BLaER1 treated with 17β-estradiol and CSF1 and Interleukin-3, amounts not matched to agents 10 nM and 100 nM (cell line): Measurements from ENCODE around the gene BICDL2.

ENCODE experiments used
- H3K27ac ChIP-seq, 11 experiments: shearing (Covaris generic); formaldehyde crosslinking; 2 replicates each; pipeline ENCODE4 v1.8.1; 2022
- H3K27me3 ChIP-seq, 11 experiments: shearing (Covaris generic); formaldehyde crosslinking; 2 replicates each; pipeline ENCODE4 v1.8.1; 2022
- H3K36me3 ChIP-seq, 11 experiments: shearing (Covaris generic); formaldehyde crosslinking; 2 replicates each; pipeline ENCODE4 v1.8.1; 2022
- H3K4me1 ChIP-seq, 10 experiments: shearing (Covaris generic); formaldehyde crosslinking; 2 replicates each; pipeline ENCODE4 v1.8.1; 2022
- H3K4me2 ChIP-seq, 11 experiments: shearing (Covaris generic); formaldehyde crosslinking; 2 replicates each; pipeline ENCODE4 v1.8.1; 2022
- H3K4me3 ChIP-seq, 10 experiments: shearing (Covaris generic); formaldehyde crosslinking; 2 replicates each; pipeline ENCODE4 v1.8.1; 2022
- H3K9ac ChIP-seq, 11 experiments: shearing (Covaris generic); formaldehyde crosslinking; 2 replicates each; pipeline ENCODE4 v1.8.1; 2022
- H3K9me3 ChIP-seq, 11 experiments: shearing (Covaris generic); formaldehyde crosslinking; replicated peaks in 1 of 11; 2 replicates each; pipeline ENCODE4 v1.8.1; 2022
- H4K20me1 ChIP-seq, 11 experiments: shearing (Covaris generic); formaldehyde crosslinking; 2 replicates each; pipeline ENCODE4 v1.8.1; 2022
- Cebpa-rat ChIP-seq, 11 experiments: shearing (Covaris generic); IDR thresholded peaks; 2 replicates each; pipeline ENCODE4 v1.8.1; 2022

Gene BICDL2

DNA sequence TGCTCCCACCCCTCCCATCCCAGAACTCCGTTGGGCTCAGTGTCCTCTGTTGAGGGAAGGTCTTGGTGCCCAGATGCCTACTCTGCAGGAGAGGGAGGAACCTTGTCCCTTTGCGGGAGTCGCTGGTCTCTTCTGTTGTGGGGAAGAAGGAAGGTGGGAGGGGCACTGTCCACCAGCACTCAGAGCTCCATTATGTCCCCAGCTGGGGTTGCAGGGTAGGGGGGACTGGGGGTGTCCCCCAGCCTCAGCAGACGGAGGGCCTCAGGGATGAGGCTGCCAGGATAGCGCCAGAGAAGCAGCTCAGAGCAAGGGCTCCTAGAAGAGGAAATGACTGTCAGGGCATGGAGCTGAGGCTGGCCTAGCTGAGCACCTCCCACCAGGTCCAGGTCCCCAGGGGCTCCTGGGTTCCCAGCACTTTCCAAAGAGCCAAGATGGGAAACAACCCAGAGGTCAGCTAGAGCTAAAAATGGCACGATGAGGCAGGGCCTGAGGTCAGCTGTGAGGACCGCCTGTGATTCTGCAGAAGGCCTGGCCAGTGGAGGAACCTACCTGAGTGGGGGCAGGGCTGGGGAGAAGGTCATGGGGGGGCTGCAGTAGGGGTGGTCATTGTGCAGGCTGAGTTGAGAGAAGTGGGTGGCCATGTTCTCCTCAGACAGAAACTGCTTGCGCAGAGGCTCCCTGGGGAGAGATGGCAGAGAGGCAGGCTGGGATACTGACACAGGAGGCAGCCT is 13.9 kb downstream of the BICDL2 start:
- Histone ChIP-seq H3K9me3 (no peaks in the 10 kb centered on the region), H3K27me3 (peaks cover 4 to 34% (median 24%) of the 10 kb centered on the region in 11 experiments; a peak in 15 of 22 replicates), H3K4me1 (peaks cover 52 to 79% (median 70%) of the 10 kb centered on the region in 10 experiments), H3K4me3 (peak overlapping the region; percentile 66 to 82 (median 74)), H3K9ac (peak overlapping the region; percentile 91 to 99 (median 94); a peak in 20 of 22 replicates), H4K20me1 (peaks cover 0 to 71% (median 67%) of the 10 kb centered on the region in 11 experiments; a peak in 20 of 22 replicates), H3K27ac (peak overlapping the region in 10 of 11 experiments; percentile 91 to 98 (median 96); a peak in 15 of 22 replicates), H3K4me2 (peak overlapping the region; percentile 95 to 100 (median 99)), H3K36me3 (peaks cover 20 to 28% (median 23%) of the 10 kb centered on the region in 11 experiments)
- no peak for TF ChIP-seq Cebpa-rat (IDR thresholded peaks at IDR 0.05)

DNA sequence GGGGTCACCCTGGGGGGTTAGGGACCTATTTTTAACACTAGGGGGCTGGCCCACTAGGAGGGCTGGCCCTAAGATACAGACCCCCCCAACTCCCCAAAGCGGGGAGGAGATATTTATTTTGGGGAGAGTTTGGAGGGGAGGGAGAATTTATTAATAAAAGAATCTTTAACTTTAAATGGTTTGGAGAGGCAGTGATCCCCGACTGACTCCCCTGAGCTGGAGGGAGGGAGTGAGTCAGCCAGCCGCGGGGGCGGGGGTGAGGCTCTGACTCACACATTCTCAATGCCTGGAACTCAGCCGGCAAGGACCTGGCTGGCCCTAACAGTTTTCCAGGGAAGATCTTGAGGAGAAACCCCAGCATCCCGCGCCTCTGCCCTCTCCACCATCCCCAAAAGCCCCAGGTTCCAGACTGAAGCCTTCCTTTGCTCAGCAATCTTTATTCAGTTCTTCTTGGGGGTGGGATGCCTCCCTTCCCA is 14.5 kb downstream of the BICDL2 start:
- H3K4me3 ChIP-seq = peak overlapping the region in 6 of 10 experiments; percentile 58 to 82 (median 75); a peak in 14 of 20 replicates
- H3K27ac ChIP-seq = peak overlapping the region in 10 of 11 experiments; percentile 10 to 98 (median 57); a peak in 14 of 22 replicates
- peak overlapping the region in 10 of 11 experiments; percentile 72 to 99 (median 93); a peak in 17 of 22 replicates for H3K9ac ChIP-seq
- TF ChIP-seq Cebpa-rat (IDR thresholded peaks at IDR 0.05) = no peak
- peak overlapping the region; percentile 95 to 100 (median 99) for H3K4me2 ChIP-seq
- no peaks in the 10 kb centered on the region for H3K9me3 ChIP-seq
- peaks cover 4 to 36% (median 28%) of the 10 kb centered on the region in 11 experiments; a peak in 15 of 22 replicates for H3K27me3 ChIP-seq
- H3K4me1 ChIP-seq = peaks cover 49 to 74% (median 64%) of the 10 kb centered on the region in 10 experiments
- H4K20me1 ChIP-seq = peaks cover 0 to 65% (median 61%) of the 10 kb centered on the region in 11 experiments; a peak in 20 of 22 replicates
- H3K36me3 ChIP-seq = peaks cover 18 to 24% (median 20%) of the 10 kb centered on the region in 11 experiments

DNA sequence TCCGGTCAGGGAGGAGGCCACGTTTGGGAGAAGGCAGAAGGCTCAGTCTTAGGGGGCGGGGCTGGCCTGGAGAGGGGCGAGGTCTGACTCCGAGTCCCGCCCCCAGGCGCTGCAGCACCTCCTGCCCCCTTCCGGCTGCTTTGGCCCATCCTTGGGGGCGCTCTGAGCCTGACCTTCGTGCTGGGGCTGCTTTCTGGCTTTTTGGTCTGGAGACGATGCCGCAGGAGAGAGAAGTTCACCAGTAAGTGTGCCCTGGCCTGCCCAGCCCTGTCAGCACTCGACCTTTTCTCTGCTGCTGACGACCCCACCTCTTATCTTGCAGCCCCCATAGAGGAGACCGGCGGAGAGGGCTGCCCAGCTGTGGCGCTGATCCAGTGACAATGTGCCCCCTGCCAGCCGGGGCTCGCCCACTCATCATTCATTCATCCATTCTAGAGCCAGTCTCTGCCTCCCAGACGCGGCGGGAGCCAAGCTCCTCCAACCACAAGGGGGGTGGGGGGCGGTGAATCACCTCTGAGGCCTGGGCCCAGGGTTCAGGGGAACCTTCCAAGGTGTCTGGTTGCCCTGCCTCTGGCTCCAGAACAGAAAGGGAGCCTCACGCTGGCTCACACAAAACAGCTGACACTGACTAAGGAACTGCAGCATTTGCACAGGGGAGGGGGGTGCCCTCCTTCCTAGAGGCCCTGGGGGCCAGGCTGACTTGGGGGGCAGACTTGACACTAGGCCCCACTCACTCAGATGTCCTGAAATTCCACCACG is 15.1 kb downstream of the BICDL2 start:
- peaks cover 0 to 59% (median 55%) of the 10 kb centered on the region in 11 experiments; a peak in 19 of 22 replicates for H4K20me1 ChIP-seq
- peak overlapping the region; percentile 95 to 100 (median 99) for H3K4me2 ChIP-seq
- no peaks in the 10 kb centered on the region for H3K9me3 ChIP-seq
- H3K27me3 ChIP-seq = peaks cover 4 to 40% (median 33%) of the 10 kb centered on the region in 11 experiments; a peak in 15 of 22 replicates
- H3K36me3 ChIP-seq = peaks cover 12 to 18% (median 13%) of the 10 kb centered on the region in 11 experiments
- no peak for TF ChIP-seq Cebpa-rat (IDR thresholded peaks at IDR 0.05)
- peaks cover 49 to 68% (median 63%) of the 10 kb centered on the region in 10 experiments for H3K4me1 ChIP-seq
- H3K9ac ChIP-seq = peak overlapping the region in 10 of 11 experiments; percentile 72 to 99 (median 82); a peak in 21 of 22 replicates
- H3K4me3 ChIP-seq = peak overlapping the region; percentile 58 to 82 (median 72); a peak in 19 of 20 replicates
- peak overlapping the region in 10 of 11 experiments; percentile 10 to 96 (median 40); a peak in 15 of 22 replicates for H3K27ac ChIP-seq

DNA sequence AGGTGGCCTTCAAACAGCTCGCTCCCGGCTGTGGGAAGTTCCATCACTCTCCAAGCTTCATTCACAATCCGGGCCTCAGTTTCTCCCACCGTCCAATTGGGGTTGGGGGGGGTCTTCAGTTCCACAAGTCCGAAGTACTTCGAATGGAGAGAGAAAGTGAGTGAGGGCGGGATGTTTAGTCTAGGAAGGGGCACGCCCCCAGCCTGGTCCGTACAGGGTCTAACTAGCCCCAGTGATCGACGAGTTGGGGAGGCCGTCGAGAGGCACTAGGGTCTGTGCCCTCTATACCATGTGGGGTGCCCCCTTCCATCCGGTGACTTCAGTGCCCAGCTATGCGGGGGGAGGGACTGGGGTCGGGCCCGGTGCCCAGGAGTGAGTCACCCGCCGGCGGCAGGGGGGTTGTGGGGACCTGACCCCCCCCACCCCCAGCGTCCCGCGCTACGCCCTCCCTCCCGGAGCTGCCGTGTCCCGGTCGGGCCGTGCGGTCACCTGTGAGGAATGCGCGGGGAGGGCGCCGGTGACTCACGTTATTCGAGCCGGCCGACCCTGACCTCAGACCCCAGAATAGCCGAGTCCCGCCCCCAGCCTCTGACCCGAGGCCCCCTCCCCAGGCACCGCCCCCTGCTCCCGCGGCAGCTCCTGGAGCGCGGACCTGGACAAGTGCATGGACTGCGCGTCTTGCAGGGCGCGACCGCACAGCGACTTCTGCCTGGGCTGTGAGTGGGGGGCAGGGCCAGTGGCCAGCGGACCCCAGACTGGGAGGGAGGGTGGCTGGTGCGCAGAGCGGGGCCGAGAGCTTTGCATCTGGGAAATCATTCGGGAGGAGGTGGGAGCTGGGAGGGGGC is 15.9 kb downstream of the BICDL2 start:
- H4K20me1 ChIP-seq = peaks cover 0 to 51% (median 47%) of the 10 kb centered on the region in 11 experiments; a peak in 19 of 22 replicates
- peak overlapping the region in 10 of 11 experiments; percentile 28 to 96 (median 67); a peak in 18 of 22 replicates for H3K27ac ChIP-seq
- H3K9ac ChIP-seq = peak overlapping the region; percentile 33 to 96 (median 81); a peak in 21 of 22 replicates
- peaks cover 4 to 40% (median 33%) of the 10 kb centered on the region in 11 experiments; a peak in 15 of 22 replicates for H3K27me3 ChIP-seq
- peaks cover 4 to 10% (median 5%) of the 10 kb centered on the region in 11 experiments; a peak in 21 of 22 replicates for H3K36me3 ChIP-seq
- H3K4me2 ChIP-seq = peak overlapping the region; percentile 95 to 100 (median 99)
- no peaks in the 10 kb centered on the region for H3K9me3 ChIP-seq
- H3K4me1 ChIP-seq = peaks cover 49 to 68% (median 63%) of the 10 kb centered on the region in 10 experiments
- peak overlapping the region; percentile 58 to 82 (median 72) for H3K4me3 ChIP-seq
- no peak for TF ChIP-seq Cebpa-rat (IDR thresholded peaks at IDR 0.05)

DNA sequence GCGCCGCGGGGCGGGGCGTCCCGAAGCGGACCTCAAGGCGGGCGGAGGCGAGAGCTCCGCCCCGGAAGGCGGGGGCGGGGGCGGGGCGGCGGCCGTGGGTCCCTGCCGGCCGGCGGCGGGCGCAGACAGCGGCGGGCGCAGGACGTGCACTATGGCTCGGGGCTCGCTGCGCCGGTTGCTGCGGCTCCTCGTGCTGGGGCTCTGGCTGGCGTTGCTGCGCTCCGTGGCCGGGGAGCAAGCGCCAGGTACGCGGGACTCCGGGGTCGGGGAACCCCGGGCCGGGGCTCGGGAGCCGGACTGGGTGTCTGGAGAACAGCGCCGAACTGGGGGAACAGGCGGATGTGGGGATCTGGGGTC is 16.5 kb downstream of the BICDL2 start, which contains the start of gene TNFRSF12A:
Gene TNFRSF12A, plus strand, starts transcription at position 122 of the 357 bp plus-strand sequence. Its CDS starts 30 bp downstream, at position 152.
- peaks cover 44 to 62% (median 59%) of the 10 kb centered on the region in 10 experiments for H3K4me1 ChIP-seq
- H3K9me3 ChIP-seq = no peaks in the 10 kb centered on the region
- peak within 1 kb of the TSS; percentile 58 to 82 (median 72) for H3K4me3 ChIP-seq
- peak within 1 kb of the TSS; percentile 33 to 96 (median 81); a peak in 21 of 22 replicates for H3K9ac ChIP-seq
- peaks cover 4 to 44% (median 34%) of the 10 kb centered on the region in 11 experiments; a peak in 15 of 22 replicates for H3K27me3 ChIP-seq
- peak within 1 kb of the TSS; percentile 95 to 100 (median 99) for H3K4me2 ChIP-seq
- H3K36me3 ChIP-seq = peaks cover 0 to 3% (median 0%) of the 10 kb centered on the region in 11 experiments; a peak in 4 of 22 replicates
- H3K27ac ChIP-seq = peak within 1 kb of the TSS in 10 of 11 experiments; percentile 28 to 96 (median 67); a peak in 18 of 22 replicates
- TF ChIP-seq Cebpa-rat (IDR thresholded peaks at IDR 0.05) = no peak
- peaks cover 0 to 45% (median 41%) of the 10 kb centered on the region in 11 experiments; a peak in 19 of 22 replicates for H4K20me1 ChIP-seq

DNA sequence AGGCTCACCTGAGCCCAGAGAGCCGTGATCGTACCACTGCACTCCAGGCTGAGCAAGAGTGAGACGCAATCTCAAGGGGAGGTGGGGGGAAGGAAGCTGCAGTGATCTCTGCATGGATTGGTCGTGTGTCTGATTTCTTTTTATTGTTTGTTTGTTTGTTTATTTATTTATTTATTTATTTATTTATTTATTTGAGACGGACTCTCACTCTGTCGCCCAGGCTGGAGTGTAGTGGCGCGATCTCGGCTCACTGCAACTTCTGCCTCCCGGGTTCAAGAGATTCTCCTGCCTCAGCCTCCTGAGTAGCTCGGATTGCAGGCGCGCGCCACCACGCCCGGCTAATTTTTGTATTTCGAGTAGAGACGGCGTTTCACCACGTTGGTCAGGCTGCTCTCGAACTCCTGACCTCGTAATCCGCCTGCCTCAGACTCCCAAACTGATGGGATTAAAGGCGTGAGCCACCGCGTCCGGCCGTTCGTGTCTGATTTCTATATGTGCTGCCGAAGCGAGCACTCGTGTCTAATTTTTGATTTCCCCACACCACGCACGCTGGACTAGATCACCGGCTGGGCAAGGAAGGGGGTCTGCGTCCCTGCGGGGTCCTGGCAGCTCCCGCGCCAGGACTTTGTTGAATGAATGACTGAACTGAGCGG is 17.0 kb downstream of the BICDL2 start:
- H4K20me1 ChIP-seq = peaks cover 0 to 40% (median 35%) of the 10 kb centered on the region in 11 experiments; a peak in 19 of 22 replicates
- no peaks in the 10 kb centered on the region for H3K36me3 ChIP-seq
- H3K9me3 ChIP-seq = no peaks in the 10 kb centered on the region
- H3K4me3 ChIP-seq = peak overlapping the region; percentile 58 to 82 (median 72)
- H3K27ac ChIP-seq = peak overlapping the region in 1 of 11 experiments; percentile 14; a peak in 3 of 22 replicates
- H3K27me3 ChIP-seq = peaks cover 4 to 49% (median 39%) of the 10 kb centered on the region in 11 experiments; a peak in 17 of 22 replicates
- peaks cover 39 to 57% (median 54%) of the 10 kb centered on the region in 10 experiments for H3K4me1 ChIP-seq
- no peak for TF ChIP-seq Cebpa-rat (IDR thresholded peaks at IDR 0.05)
- H3K4me2 ChIP-seq = peak overlapping the region; percentile 95 to 100 (median 99)
- H3K9ac ChIP-seq = peak overlapping the region in 10 of 11 experiments; percentile 33 to 95 (median 78); a peak in 17 of 22 replicates
